Activated CD8-positive, alpha-beta T cell treated with anti-CD3 and anti-CD28 coated beads, Interleukin-2, amount 10 ng/mL, durations not matched to agents 7 days and 5 days (primary cell): ENCODE results near the gene KRTAP29-1. TPM values are rescaled to one million over a fixed set of nuclear protein-coding genes. Genes with fewer than 3 reads are reported as not detected.
A peak's percentile ranks its signal among the peaks of the same experiment; 100 is the strongest.

ENCODE experiments used
- ATAC-seq: fragments of 150-1000 bp; cut with Tn5 transposase; one replicate; pipeline ENCODE4 v1.10.0; 2021; ENCODE audit warnings: moderate library complexity
- CTCF ChIA-PET: fragments of 350-600 bp; sonication (Branson Sonifier 250); formaldehyde crosslinking; loops from one replicate; lab custom pipeline; 2021; ENCODE audit warnings: antibody characterized with exemption; lab: Charles Lee
- POLR2A ChIA-PET: fragments of 350-600 bp; sonication (Branson Sonifier 250); formaldehyde crosslinking; loops from one replicate; lab custom pipeline; 2021; ENCODE audit warnings: antibody characterized with exemption; lab: Charles Lee
- DNase-seq: peaks from one replicate; pipeline ENCODE4 v3.0.0-alpha.2; 2020
- H3K27ac Mint-ChIP-seq: one replicate; pipeline ENCODE4 v1.8.0; 2021; ENCODE audit warnings: mild to moderate bottlenecking, mixed read lengths
- H3K27me3 Mint-ChIP-seq: one replicate; pipeline ENCODE4 v1.8.0; 2021; ENCODE audit warnings: low read depth, mixed read lengths
- H3K36me3 Mint-ChIP-seq: one replicate; pipeline ENCODE4 v1.8.0; 2021; ENCODE audit warnings: low read depth, mixed read lengths
- H3K4me1 Mint-ChIP-seq: one replicate; pipeline ENCODE4 v1.8.0; 2021; ENCODE audit warnings: low read depth, mixed read lengths
- H3K4me3 Mint-ChIP-seq: one replicate; pipeline ENCODE4 v1.8.0; 2021; ENCODE audit warnings: mild to moderate bottlenecking, mixed read lengths
- H3K9me3 Mint-ChIP-seq: one replicate; pipeline ENCODE4 v1.8.0; 2022; ENCODE audit warnings: mixed read lengths; ENCODE audit not compliant: insufficient read depth
- total RNA-seq, 2 experiments: library from RNA; stranded (reverse); gene quantifications; one replicate each; pipeline ENCODE4 v1.2.3, GENCODE V29; 2021

Gene KRTAP29-1
- total RNA-seq, 2 experiments from 2014 or later: not detected

GRCh38 chr17:41339571-41340172 is 37.0 kb upstream of the KRTAP29-1 start:
- H3K4me3 Mint-ChIP-seq: no peak overlapping the region
- peaks cover 2% of the 10 kb centered on the region for H3K27me3 Mint-ChIP-seq
- H3K36me3 Mint-ChIP-seq: peaks cover 16% of the 10 kb centered on the region
- no peak for DNase-seq
- H3K4me1 Mint-ChIP-seq: peaks cover 47% of the 10 kb centered on the region
- ChIA-PET CTCF (interaction anchor here (0.9 to 4.9 kb wide), 4 partner anchors 17 to 326 kb away, joined by 3 to 26 read pairs (median 6); partner anchors contain the start of gene KRTAP16-1), POLR2A (interaction anchor here (0.7 to 1.2 kb wide), 2 partner anchors 349 to 438 kb away, joined by 4 read pairs; partner anchors contain the start of gene EIF1)
- ATAC-seq: no peak
- H3K27ac Mint-ChIP-seq: peak overlapping the region; percentile 53
- peaks cover 21% of the 10 kb centered on the region for H3K9me3 Mint-ChIP-seq

GRCh38 chr17:41338961-41339485 is 36.4 kb upstream of the KRTAP29-1 start:
- Mint-ChIP-seq H3K9me3 (peaks cover 18% of the 10 kb centered on the region), H3K4me3 (peak overlapping the region; percentile 7), H3K27me3 (peaks cover 2% of the 10 kb centered on the region), H3K4me1 (peaks cover 48% of the 10 kb centered on the region), H3K27ac (no peak overlapping the region), H3K36me3 (peaks cover 16% of the 10 kb centered on the region)
- ChIA-PET CTCF (interaction anchor here (0.9 to 4.9 kb wide), 4 partner anchors 10 to 210 kb away, joined by 3 to 26 read pairs (median 6); partner anchors contain the start of gene KRTAP16-1), POLR2A (interaction anchor here (1.2 kb wide), 1 partner anchor 350 kb away, joined by 4 read pairs; the partner anchor contains the start of gene EIF1)
- peak; percentile 35 for ATAC-seq
- peak; percentile 32 for DNase-seq

GRCh38 chr17:41335747-41336146 is 33.1 kb upstream of the KRTAP29-1 start:
- Mint-ChIP-seq H3K4me1 (peaks cover 35% of the 10 kb centered on the region), H3K27me3 (peaks cover 2% of the 10 kb centered on the region), H3K36me3 (peaks cover 2% of the 10 kb centered on the region), H3K9me3 (no peaks in the 10 kb centered on the region), H3K4me3 (no peak overlapping the region), H3K27ac (no peak overlapping the region)
- ChIA-PET POLR2A (no interaction called here), CTCF (no interaction called here)
- peak; percentile 5 for DNase-seq
- no peak for ATAC-seq

- Mint-ChIP-seq H3K9me3 (no peaks in the 10 kb centered on the region), H3K27me3 (peaks cover 2% of the 10 kb centered on the region), H3K27ac (peak overlapping the region; percentile 15), H3K4me3 (no peak overlapping the region), H3K36me3 (no peaks in the 10 kb centered on the region), H3K4me1 (peaks cover 24% of the 10 kb centered on the region)
- DNase-seq (no peak), ATAC-seq (no peak)
- ChIA-PET CTCF (interaction anchor here (5.2 kb wide), 1 partner anchor 12 kb away, joined by 21 read pairs; no protein-coding TSS in a partner anchor), POLR2A (interaction anchor here (0.6 kb wide), 1 partner anchor 45 kb away, joined by 3 read pairs; no protein-coding TSS in a partner anchor)
Measured at GRCh38 chr17:41334385-41335305, 32.0 kb upstream of the KRTAP29-1 start.

GRCh38 chr17:41333836-41334235 is 31.2 kb upstream of the KRTAP29-1 start:
- H3K36me3 Mint-ChIP-seq: no peaks in the 10 kb centered on the region
- peaks cover 2% of the 10 kb centered on the region for H3K27me3 Mint-ChIP-seq
- ATAC-seq (no peak), DNase-seq (no peak)
- peak overlapping the region; percentile 51 for H3K27ac Mint-ChIP-seq
- peaks cover 16% of the 10 kb centered on the region for H3K4me1 Mint-ChIP-seq
- H3K9me3 Mint-ChIP-seq: no peaks in the 10 kb centered on the region
- ChIA-PET POLR2A (interaction anchor here (0.6 kb wide), 1 partner anchor 45 kb away, joined by 3 read pairs; no protein-coding TSS in a partner anchor), CTCF (interaction anchor here (5.2 kb wide), 1 partner anchor 12 kb away, joined by 21 read pairs; no protein-coding TSS in a partner anchor)
- no peak overlapping the region for H3K4me3 Mint-ChIP-seq

GRCh38 chr17:41333098-41333497 is 30.4 kb upstream of the KRTAP29-1 start:
- ATAC-seq: no peak
- Mint-ChIP-seq H3K27ac (no peak overlapping the region), H3K36me3 (no peaks in the 10 kb centered on the region), H3K27me3 (peaks cover 2% of the 10 kb centered on the region), H3K9me3 (no peaks in the 10 kb centered on the region), H3K4me1 (peaks cover 11% of the 10 kb centered on the region), H3K4me3 (no peak overlapping the region)
- CTCF ChIA-PET: interaction anchor here (5.2 kb wide), 1 partner anchor 11 kb away, joined by 21 read pairs; no protein-coding TSS in a partner anchor
- DNase-seq: no peak
- POLR2A ChIA-PET: no interaction called here

GRCh38 chr17:41332239-41332638 is 29.6 kb upstream of the KRTAP29-1 start:
- no peaks in the 10 kb centered on the region for H3K9me3 Mint-ChIP-seq

GRCh38 chr17:41331606-41332005 is 29.0 kb upstream of the KRTAP29-1 start:
- CTCF ChIA-PET: interaction anchor here (0.9 to 5.2 kb wide), 2 partner anchors 9 to 95 kb away, joined by 3 to 21 read pairs; no protein-coding TSS in a partner anchor
- H3K36me3 Mint-ChIP-seq: no peaks in the 10 kb centered on the region
- H3K27ac Mint-ChIP-seq: no peak overlapping the region
- H3K4me1 Mint-ChIP-seq: peaks cover 18% of the 10 kb centered on the region
- no peak for DNase-seq
- no peaks in the 10 kb centered on the region for H3K9me3 Mint-ChIP-seq
- POLR2A ChIA-PET: no interaction called here
- no peaks in the 10 kb centered on the region for H3K27me3 Mint-ChIP-seq
- no peak for ATAC-seq
- no peak overlapping the region for H3K4me3 Mint-ChIP-seq

More at GRCh38 chr17:41332239-41332638, 29.6 kb upstream of the KRTAP29-1 start:
- H3K4me3 Mint-ChIP-seq: no peak overlapping the region
- ChIA-PET CTCF (interaction anchor here (0.9 to 5.2 kb wide), 2 partner anchors 10 to 94 kb away, joined by 3 to 21 read pairs; no protein-coding TSS in a partner anchor), POLR2A (no interaction called here)
- no peak for DNase-seq
- H3K4me1 Mint-ChIP-seq: peaks cover 12% of the 10 kb centered on the region
- H3K27ac Mint-ChIP-seq: no peak overlapping the region
- H3K27me3 Mint-ChIP-seq: no peaks in the 10 kb centered on the region
- no peak for ATAC-seq
- no peaks in the 10 kb centered on the region for H3K36me3 Mint-ChIP-seq

- peak; percentile 36 for DNase-seq
- Mint-ChIP-seq H3K9me3 (no peaks in the 10 kb centered on the region), H3K4me3 (no peak overlapping the region), H3K36me3 (no peaks in the 10 kb centered on the region), H3K27me3 (no peaks in the 10 kb centered on the region), H3K4me1 (peaks cover 11% of the 10 kb centered on the region), H3K27ac (no peak overlapping the region)
- CTCF ChIA-PET: interaction anchor here (0.6 to 1.4 kb wide), 4 partner anchors 11 to 930 kb away, joined by 3 read pairs; partner anchors contain the start of gene KRTAP16-1
- ATAC-seq: no peak
- POLR2A ChIA-PET: no interaction called here
Measured at GRCh38 chr17:41329279-41329948, 26.8 kb upstream of the KRTAP29-1 start.

- DNase-seq (no peak), ATAC-seq (no peak)
- Mint-ChIP-seq H3K4me3 (no peak overlapping the region), H3K36me3 (no peaks in the 10 kb centered on the region), H3K4me1 (peaks cover 9% of the 10 kb centered on the region), H3K27me3 (no peaks in the 10 kb centered on the region), H3K9me3 (no peaks in the 10 kb centered on the region), H3K27ac (no peak overlapping the region)
- POLR2A ChIA-PET: no interaction called here
- CTCF ChIA-PET: interaction anchor here (0.7 to 1.2 kb wide), 3 partner anchors 11 to 75 kb away, joined by 3 to 4 read pairs (median 3); no protein-coding TSS in a partner anchor
Measured at GRCh38 chr17:41328207-41328606, 25.6 kb upstream of the KRTAP29-1 start.
